T-cell (primary cell): ENCODE measurements around the gene GPR89A. TPM values are rescaled to one million over a fixed set of nuclear protein-coding genes. Genes with fewer than 3 reads are reported as not detected.
A peak's percentile ranks its signal among the peaks of the same experiment; 100 is the strongest.
"Not testable (repeated sequence)": the region's sequence is repeated elsewhere in the genome, so short reads cannot be mapped to it uniquely, and the experiment has no call there.

ENCODE experiments used
- ATAC-seq, 4 experiments: fragments of 200-7000 bp in 3 of 4; fragments of 150-1000 bp in 1 of 4; cut with Tn5 transposase; replicated peaks in 1 of 4; 1 replicate in 3 of 4; 2 replicates in 1 of 4; pipeline ENCODE4 v1.10.0; 2021; ENCODE audit warnings: moderate library complexity in 3 of 4, mild to moderate bottlenecking in 2 of 4, moderate number of reproducible peaks in 1 of 4
- CTCF ChIA-PET, 2 donors: fragments of 300-600 bp; sonication (Branson Sonifier 250); formaldehyde crosslinking; loops; one replicate each; lab custom pipeline; 2022; ENCODE audit warnings: antibody characterized with exemption in 2 of 2; lab: Charles Lee
- POLR2A ChIA-PET, 2 donors: fragments of 300-600 bp; sonication (Branson Sonifier 250); formaldehyde crosslinking; loops; one replicate each; lab custom pipeline; 2022; ENCODE audit warnings: antibody characterized with exemption in 2 of 2; lab: Charles Lee
- DNase-seq, 35 experiments: peaks; one replicate each; pipeline versions ENCODE4 v3.0.0 to v3.0.0-alpha.2; 2013 to 2023
- H3K27ac ChIP-seq: one replicate; pipeline ENCODE4 v1.5.1; 2013; ENCODE audit warnings: low read length
- H3K27me3 ChIP-seq, 2 experiments: replicated peaks in 1 of 2; 1 replicate in 1 of 2; 2 replicates in 1 of 2; pipeline versions ENCODE4 v1.6.1 to v1.7.0; 2013; ENCODE audit warnings: low read length in 1 of 2, mixed read lengths in 1 of 2; ENCODE audit not compliant: control insufficient read depth in 2 of 2, insufficient read depth in 2 of 2; ENCODE audit errors: extremely low read depth in 1 of 2
- H3K36me3 ChIP-seq, 2 donors: 1 replicate in 1 of 2; 2 replicates in 1 of 2; pipeline versions ENCODE4 v1.6.1 to v1.7.0; 2013; ENCODE audit warnings: low read length in 1 of 2; ENCODE audit not compliant: control insufficient read depth in 2 of 2, insufficient read depth in 1 of 2; ENCODE audit errors: extremely low read depth in 1 of 2
- H3K4me1 ChIP-seq, 2 experiments: 1 replicate in 1 of 2; 2 replicates in 1 of 2; pipeline versions ENCODE4 v1.6.1 to v1.7.0; 2013; ENCODE audit warnings: low read length in 2 of 2, mixed read lengths in 1 of 2; ENCODE audit not compliant: insufficient read depth in 2 of 2, control insufficient read depth in 1 of 2; ENCODE audit errors: extremely low read depth in 1 of 2
- H3K4me3 ChIP-seq, 2 donors: 1 replicate in 1 of 2; 2 replicates in 1 of 2; pipeline versions ENCODE4 v1.5.1 to v1.7.0; 2013; ENCODE audit warnings: mild to moderate bottlenecking in 2 of 2, low read length in 1 of 2, moderate library complexity in 1 of 2; ENCODE audit not compliant: control insufficient read depth in 1 of 2; ENCODE audit errors: extremely low read depth in 1 of 2
- H3K9me3 ChIP-seq: 2 replicates; pipeline ENCODE4 v1.7.0; 2013
- H3K27ac Mint-ChIP-seq, 2 donors: one replicate each; pipeline ENCODE4 v1.8.0; 2020 to 2021; ENCODE audit warnings: mild to moderate bottlenecking in 2 of 2, mixed read lengths in 2 of 2
- H3K27me3 Mint-ChIP-seq, 2 donors: one replicate each; pipeline ENCODE4 v1.8.0; 2021 to 2022; ENCODE audit warnings: mixed read lengths in 2 of 2
- H3K36me3 Mint-ChIP-seq: one replicate; pipeline ENCODE4 v1.8.0; 2021; ENCODE audit warnings: mixed read lengths
- H3K4me1 Mint-ChIP-seq, 3 donors: one replicate each; pipeline ENCODE4 v1.8.0; 2020 to 2022; ENCODE audit warnings: mixed read lengths in 3 of 3, mild to moderate bottlenecking in 1 of 3
- H3K4me3 Mint-ChIP-seq, 3 donors: one replicate each; pipeline ENCODE4 v1.8.0; 2020 to 2022; ENCODE audit warnings: mild to moderate bottlenecking in 3 of 3, mixed read lengths in 3 of 3, moderate library complexity in 3 of 3
- H3K9me3 Mint-ChIP-seq, 3 donors: one replicate each; pipeline ENCODE4 v1.8.0; 2020 to 2022; ENCODE audit warnings: mixed read lengths in 3 of 3
- WGBS: methylation state at CpG from one replicate; pipeline ENCODE4 v1.1.5; 2013; ENCODE audit warnings: missing lambda C conversion rate; ENCODE audit not compliant: insufficient coverage; 5-methylcytosine and 5-hydroxymethylcytosine counted together
- total RNA-seq, 35 experiments: library from RNA in 6 of 35; stranded (reverse) in 6 of 35; fragments of 120-200 nt in 1 of 35; gene quantifications; one replicate each; pipeline versions ENCODE4 v1.2.1 to v1.2.4 and lab custom pipeline; 2013 to 2026

The GPR89A gene
- total RNA-seq, 5 donors from 2014 or later (not counting 1 experiment from before 2014, with no cell fraction given), result 30.3 to 46.2 (median 35.0) TPM

DNA sequence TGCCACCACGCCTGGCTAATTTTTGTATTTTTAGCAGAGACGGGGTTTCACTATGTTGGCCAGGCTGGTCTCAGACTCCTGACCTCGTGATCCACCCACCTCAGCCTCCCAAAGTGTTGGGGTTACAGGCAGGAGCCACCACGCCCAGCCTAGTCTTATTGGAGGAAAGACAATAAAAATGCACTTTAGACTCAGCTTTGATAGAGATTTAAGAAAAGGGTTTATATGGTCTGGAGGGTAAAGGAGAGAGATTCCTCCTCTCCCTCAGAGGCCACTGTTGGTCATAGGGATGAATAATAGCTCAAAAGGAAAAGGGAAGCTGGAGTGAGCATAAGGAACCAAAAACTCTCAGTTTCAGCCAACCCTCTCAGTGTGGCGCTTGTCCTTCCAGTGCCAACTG, 8.4 kb upstream of the GPR89A start:
- H3K4me1 Mint-ChIP-seq, CTCF ChIA-PET, POLR2A ChIA-PET, H3K9me3 ChIP-seq, H3K36me3 Mint-ChIP-seq, H3K27me3 ChIP-seq, H3K4me3 ChIP-seq, H3K4me1 ChIP-seq, ATAC-seq, DNase-seq, H3K27ac ChIP-seq, H3K9me3 Mint-ChIP-seq, H3K36me3 ChIP-seq, H3K27ac Mint-ChIP-seq, H3K4me3 Mint-ChIP-seq: not testable (repeated sequence)
- H3K27me3 Mint-ChIP-seq, result peaks cover 5 to 11% of the 10 kb centered on the region in 2 donors
- WGBS, result 100% methylated on average over 1 of the region's 5 CpGs

- Mint-ChIP-seq H3K27me3 (peaks cover 0 to 8% of the 10 kb centered on the region in 2 donors), H3K9me3 (no peaks in the 10 kb centered on the region), H3K27ac (no peak overlapping the region), H3K36me3 (no peaks in the 10 kb centered on the region), H3K4me1 (no peaks in the 10 kb centered on the region), H3K4me3 (no peak overlapping the region)
- no peaks in the 10 kb centered on the region for H3K36me3 ChIP-seq
- no peaks in the 10 kb centered on the region for H3K27me3 ChIP-seq
- DNase-seq (no peak), ATAC-seq (no peak)
- no CpG with 5 or more reads among the region's 1 CpG for WGBS
- H3K9me3 ChIP-seq, result no peaks in the 10 kb centered on the region
- no peak overlapping the region for H3K4me3 ChIP-seq
- ChIA-PET CTCF (no interaction called here), POLR2A (no interaction called here)
- no peaks in the 10 kb centered on the region for H3K4me1 ChIP-seq
- H3K27ac ChIP-seq, result no peak overlapping the region
These were observed 6.2 kb upstream of the GPR89A start for GRCh38 chr1:145601593-145601992.

- DNase-seq, H3K36me3 ChIP-seq, ATAC-seq, H3K27me3 ChIP-seq, POLR2A ChIA-PET, H3K9me3 ChIP-seq, H3K27ac ChIP-seq, H3K4me1 ChIP-seq, H3K36me3 Mint-ChIP-seq, H3K27me3 Mint-ChIP-seq, CTCF ChIA-PET, H3K4me3 ChIP-seq, H3K4me3 Mint-ChIP-seq, H3K9me3 Mint-ChIP-seq, H3K27ac Mint-ChIP-seq: not testable (repeated sequence)
- WGBS, result no CpG with 5 or more reads among the region's 5 CpGs
- H3K4me1 Mint-ChIP-seq, result peaks cover 21 to 27% (median 25%) of the 10 kb centered on the region in 3 donors
These were observed 948 bp upstream of the GPR89A start for GRCh38 chr1:145606840-145607239.

GRCh38 chr1:145607289-145607688, 499 bp upstream of the GPR89A start:
- H3K27ac Mint-ChIP-seq, POLR2A ChIA-PET, H3K36me3 ChIP-seq: not testable (repeated sequence)

DNA sequence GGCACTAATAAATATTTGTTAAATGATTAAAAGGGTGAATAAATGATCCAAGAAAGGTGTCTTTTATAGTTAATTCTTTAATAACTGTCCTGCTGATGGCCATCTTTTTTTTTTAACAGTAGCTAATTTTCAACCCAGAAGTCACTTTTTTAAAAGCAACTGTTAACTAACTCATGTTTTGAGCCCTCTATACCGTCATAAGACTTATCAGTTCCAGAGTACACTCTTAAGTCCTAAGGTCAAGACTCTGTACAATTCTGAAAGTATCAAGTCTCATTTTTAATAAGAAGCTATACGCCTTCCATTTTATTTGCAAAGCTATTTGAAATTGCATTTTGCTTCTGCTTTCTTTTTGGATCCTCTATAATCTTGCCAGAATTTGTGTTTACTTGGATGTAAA, 3.0 kb downstream of the GPR89A start:
- H3K36me3 Mint-ChIP-seq, H3K4me1 ChIP-seq, ATAC-seq, H3K36me3 ChIP-seq, H3K27me3 ChIP-seq, H3K9me3 ChIP-seq, CTCF ChIA-PET, H3K27me3 Mint-ChIP-seq, POLR2A ChIA-PET, H3K27ac ChIP-seq, H3K4me3 ChIP-seq, H3K27ac Mint-ChIP-seq, H3K9me3 Mint-ChIP-seq, DNase-seq: not testable (repeated sequence)
- peak overlapping the region in 1 of 3 donors; percentile 7 for H3K4me3 Mint-ChIP-seq
- H3K4me1 Mint-ChIP-seq, result peaks cover 24 to 37% (median 34%) of the 10 kb centered on the region in 3 donors
- no CpG with 5 or more reads among the region's 2 CpGs for WGBS

More at GRCh38 chr1:145607289-145607688, 499 bp upstream of the GPR89A start:
- H3K4me3 Mint-ChIP-seq, H3K27ac ChIP-seq, ATAC-seq, H3K4me1 ChIP-seq, H3K27me3 ChIP-seq, H3K9me3 ChIP-seq, H3K27me3 Mint-ChIP-seq, H3K36me3 Mint-ChIP-seq, H3K9me3 Mint-ChIP-seq, CTCF ChIA-PET, H3K4me3 ChIP-seq, DNase-seq: not testable (repeated sequence)
- WGBS, result no CpG with 5 or more reads among the region's 11 CpGs
- H3K4me1 Mint-ChIP-seq, result peaks cover 24 to 31% (median 29%) of the 10 kb centered on the region in 3 donors

DNA sequence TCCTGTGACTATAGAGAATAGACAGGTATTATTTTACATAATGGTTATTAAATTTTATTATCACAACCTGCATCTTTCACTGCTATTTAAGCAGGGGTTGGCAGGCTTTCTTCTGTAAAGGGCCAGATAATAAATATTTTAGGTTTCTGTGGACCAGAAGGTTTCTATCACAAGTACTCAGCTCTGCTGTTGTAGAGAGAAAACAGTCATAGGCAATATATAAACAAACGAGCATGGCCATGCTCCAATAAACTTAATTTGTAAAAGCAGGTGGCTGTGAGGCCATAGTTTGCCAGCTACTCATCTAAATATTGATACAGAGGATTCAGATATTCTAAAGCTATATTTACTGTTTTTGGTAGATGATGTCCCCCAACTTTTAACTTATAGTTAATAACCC, 12.3 kb downstream of the GPR89A start:
- H3K27me3 Mint-ChIP-seq, H3K9me3 ChIP-seq, CTCF ChIA-PET, H3K27ac Mint-ChIP-seq, H3K4me3 ChIP-seq, H3K27me3 ChIP-seq, H3K9me3 Mint-ChIP-seq, ATAC-seq, H3K4me1 Mint-ChIP-seq, H3K27ac ChIP-seq, H3K4me1 ChIP-seq, POLR2A ChIA-PET, H3K36me3 ChIP-seq, DNase-seq, H3K4me3 Mint-ChIP-seq, H3K36me3 Mint-ChIP-seq: not testable (repeated sequence)
- no CpG with 5 or more reads among the region's 1 CpG for WGBS

GRCh38 chr1:145622177-145622576, 14.4 kb downstream of the GPR89A start:
- H3K27me3 ChIP-seq, H3K36me3 Mint-ChIP-seq, CTCF ChIA-PET, H3K4me3 ChIP-seq, H3K36me3 ChIP-seq, H3K9me3 ChIP-seq, H3K27ac ChIP-seq, H3K4me1 Mint-ChIP-seq, H3K27ac Mint-ChIP-seq, DNase-seq, POLR2A ChIA-PET, ATAC-seq, H3K4me1 ChIP-seq, H3K9me3 Mint-ChIP-seq, H3K27me3 Mint-ChIP-seq, H3K4me3 Mint-ChIP-seq: not testable (repeated sequence)
- WGBS, result no CpG with 5 or more reads among the region's 1 CpG
